ENCODE measurements around the gene R3HCC1L.
"Not testable (repeated sequence)": the region's sequence is repeated elsewhere in the genome, so short reads cannot be mapped to it uniquely, and the experiment has no call there.

Gene R3HCC1L

GRCh38 chr10:98182351-98182915 is 48.0 kb downstream of the R3HCC1L start:
- DNase-seq = not testable (repeated sequence)

GRCh38 chr10:98186681-98187080 is 52.2 kb downstream of the R3HCC1L start:
- no peak for DNase-seq

- not testable (repeated sequence) for DNase-seq
These were observed 56.3 kb downstream of the R3HCC1L start for GRCh38 chr10:98190773-98191172.

- no peak for DNase-seq
These were observed 58.6 kb downstream of the R3HCC1L start for GRCh38 chr10:98193037-98193436.

- DNase-seq = no peak
These were observed 60.2 kb downstream of the R3HCC1L start for GRCh38 chr10:98194633-98195032.

GRCh38 chr10:98195120-98195519 is 60.7 kb downstream of the R3HCC1L start:
- DNase-seq = no peak

- DNase-seq = no peak
These were observed 62.5 kb downstream of the R3HCC1L start for GRCh38 chr10:98196985-98197384.

- DNase-seq = no peak
These were observed 67.3 kb downstream of the R3HCC1L start for GRCh38 chr10:98201760-98202159.

GRCh38 chr10:98202378-98202777 is 67.9 kb downstream of the R3HCC1L start:
- DNase-seq = no peak

GRCh38 chr10:98205351-98205750 is 70.9 kb downstream of the R3HCC1L start:
- DNase-seq = no peak

GRCh38 chr10:98208925-98209324 is 74.5 kb downstream of the R3HCC1L start:
- no peak for DNase-seq

GRCh38 chr10:98209441-98209840 is 75.0 kb downstream of the R3HCC1L start:
- DNase-seq = no peak

- DNase-seq = no peak
These were observed 77.7 kb downstream of the R3HCC1L start for GRCh38 chr10:98212196-98212595.

- DNase-seq = no peak
These were observed 79.3 kb downstream of the R3HCC1L start for GRCh38 chr10:98213740-98214139.

- DNase-seq = no peak
These were observed 80.9 kb downstream of the R3HCC1L start for GRCh38 chr10:98215373-98215772.

GRCh38 chr10:98217801-98218200 is 83.3 kb downstream of the R3HCC1L start:
- DNase-seq = no peak

GRCh38 chr10:98223874-98224273 is 89.4 kb downstream of the R3HCC1L start:
- DNase-seq = no peak

GRCh38 chr10:98224509-98224908 is 90.1 kb downstream of the R3HCC1L start:
- DNase-seq = no peak

GRCh38 chr10:98224996-98225395 is 90.5 kb downstream of the R3HCC1L start:
- DNase-seq = no peak

- no peak for DNase-seq
These were observed 92.2 kb downstream of the R3HCC1L start for GRCh38 chr10:98226508-98227144.

- DNase-seq = not testable (repeated sequence)
These were observed 93.3 kb downstream of the R3HCC1L start for GRCh38 chr10:98227713-98228112.

- not testable (repeated sequence) for DNase-seq
These were observed 93.8 kb downstream of the R3HCC1L start for GRCh38 chr10:98228266-98228665.

GRCh38 chr10:98231417-98231816 is 97.0 kb downstream of the R3HCC1L start:
- DNase-seq = no peak

- DNase-seq = no peak
These were observed 101.4 kb downstream of the R3HCC1L start for GRCh38 chr10:98235846-98236245.

- no peak for DNase-seq
These were observed 102.4 kb downstream of the R3HCC1L start for GRCh38 chr10:98236862-98237261.
